Measurements from ENCODE around the gene WHAMM.
"Not testable (repeated sequence)": the region's sequence is repeated elsewhere in the genome, so short reads cannot be mapped to it uniquely, and the experiment has no call there.

The WHAMM gene

GRCh38 chr15:82803793-82804574 lies 5.4 kb upstream of the WHAMM start:
- no peak for DNase-seq

GRCh38 chr15:82804575-82804949 lies 4.9 kb upstream of the WHAMM start:
- no peak for DNase-seq

- no peak for DNase-seq
Measured at GRCh38 chr15:82805994-82806406, 3.4 kb upstream of the WHAMM start, which contains the start of gene FSD2. FSD2 (minus strand) TSS chr15:82806069; CDS start chr15:82787390, 18,679 bp downstream.

- DNase-seq, result no peak
Measured at GRCh38 chr15:82807920-82808633, 1.4 kb upstream of the WHAMM start.

GRCh38 chr15:82808634-82809041 lies 790 bp upstream of the WHAMM start:
- DNase-seq, result no peak

GRCh38 chr15:82810061-82810889 lies 847 bp downstream of the WHAMM start:
- DNase-seq, result peak in 1 of 2 donors; percentile 42

- peak; percentile 26 to 35 for DNase-seq
Measured at GRCh38 chr15:82810890-82811426, 1.5 kb downstream of the WHAMM start.

- DNase-seq, result no peak
Measured at GRCh38 chr15:82812994-82813393, 3.6 kb downstream of the WHAMM start.

- DNase-seq, result no peak
Measured at GRCh38 chr15:82820128-82820527, 10.7 kb downstream of the WHAMM start.

GRCh38 chr15:82821396-82821795 lies 12.0 kb downstream of the WHAMM start:
- DNase-seq, result not testable (repeated sequence)

- DNase-seq, result not testable (repeated sequence)
Measured at GRCh38 chr15:82821851-82822250, 12.4 kb downstream of the WHAMM start.

GRCh38 chr15:82823049-82823448 lies 13.6 kb downstream of the WHAMM start:
- no peak for DNase-seq

- no peak for DNase-seq
Measured at GRCh38 chr15:82828075-82828474, 18.6 kb downstream of the WHAMM start.

- no peak for DNase-seq
Measured at GRCh38 chr15:82829234-82829633, 19.8 kb downstream of the WHAMM start.

- DNase-seq, result no peak
Measured at GRCh38 chr15:82830427-82831173, 21.2 kb downstream of the WHAMM start.

- no peak for DNase-seq
Measured at GRCh38 chr15:82831894-82832600, 22.6 kb downstream of the WHAMM start.

- DNase-seq, result peak; percentile 52 to 53
Measured at GRCh38 chr15:82832601-82833361, 23.4 kb downstream of the WHAMM start.

GRCh38 chr15:82833362-82833682 lies 23.9 kb downstream of the WHAMM start:
- DNase-seq, result no peak

- no peak for DNase-seq
Measured at GRCh38 chr15:82835391-82835917, 26.0 kb downstream of the WHAMM start.

- DNase-seq, result no peak
Measured at GRCh38 chr15:82838096-82838735, 28.8 kb downstream of the WHAMM start.
